H1 (cell line): ENCODE data around the gene SPAG8. TPM values are rescaled to one million over a fixed set of nuclear protein-coding genes. Genes with fewer than 3 reads are reported as not detected.
A peak's percentile ranks its signal among the peaks of the same experiment; 100 is the strongest.

ENCODE experiments used
- ASH2L ChIP-seq: fragments of 200-600, 300-600 bp; sonication (generic); IDR thresholded peaks from one replicate; pipeline ENCODE4 v1.7.1; 2017; ENCODE audit warnings: low read length
- BCL11A ChIP-seq, 2 experiments: IDR thresholded peaks; one replicate each; pipeline ENCODE4 v1.6.1; 2011; ENCODE audit warnings: low read depth in 2 of 2, low read length in 2 of 2, mild to moderate bottlenecking in 2 of 2
- CHD1 ChIP-seq: IDR thresholded peaks from 2 replicates; pipeline ENCODE4 v1.6.1; 2012; ENCODE audit warnings: low read depth, low read length, improper control_type of control experiment
- EZH2 ChIP-seq: fragments of 200-600 bp; sonication (generic); IDR thresholded peaks from 2 replicates; pipeline ENCODE4 v1.7.1; 2012; ENCODE audit warnings: low read depth, mild to moderate bottlenecking, moderate library complexity, low read length, inconsistent platforms; ENCODE audit not compliant: severe bottlenecking
- FOSL1 ChIP-seq: IDR thresholded peaks from 2 replicates; pipeline ENCODE4 v1.6.1; 2011; ENCODE audit warnings: mild to moderate bottlenecking, low read depth, low read length, moderate library complexity; ENCODE audit not compliant: insufficient read depth
- HDAC2 ChIP-seq, 2 experiments: fragments of 300-600 bp in 1 of 2; sonication (generic) in 1 of 2; IDR thresholded peaks; 2 replicates each; pipeline ENCODE4 v1.6.1; 2011 to 2012; ENCODE audit warnings: low read depth in 2 of 2, low read length in 2 of 2, mild to moderate bottlenecking in 2 of 2, moderate library complexity in 2 of 2, borderline replicate concordance in 1 of 2, inconsistent platforms in 1 of 2
- NRF1 ChIP-seq: IDR thresholded peaks from 2 replicates; pipeline ENCODE4 v1.6.1; 2011; ENCODE audit warnings: mild to moderate bottlenecking, low read depth, low read length, improper control_type of control experiment
- PHF8 ChIP-seq: fragments of 200-600 bp; sonication (generic); conservative IDR thresholded peaks from 2 replicates; pipeline ENCODE4 v1.7.1; 2012; ENCODE audit warnings: low read depth, mild to moderate bottlenecking, inconsistent platforms, low read length, moderate library complexity
- POLR2A ChIP-seq, 2 experiments: IDR thresholded peaks; 1 replicate in 1 of 2; 2 replicates in 1 of 2; pipeline ENCODE4 v1.6.1; 2011; ENCODE audit warnings: low read depth in 2 of 2, low read length in 2 of 2, mild to moderate bottlenecking in 2 of 2; ENCODE audit errors: control extremely low read depth in 1 of 2
- RBBP5 ChIP-seq: IDR thresholded peaks from 2 replicates; pipeline ENCODE4 v1.7.1; 2012; ENCODE audit warnings: low read depth, mild to moderate bottlenecking, inconsistent platforms, low read length, moderate library complexity, borderline replicate concordance
- SP2 ChIP-seq: IDR thresholded peaks from 2 replicates; pipeline ENCODE4 v1.6.1; 2012; ENCODE audit warnings: mild to moderate bottlenecking, low read length, inconsistent platforms
- SRF ChIP-seq: IDR thresholded peaks from 2 replicates; pipeline ENCODE4 v1.6.1; 2011; ENCODE audit warnings: mild to moderate bottlenecking, low read depth, low read length, moderate library complexity
- TAF1 ChIP-seq: IDR thresholded peaks from 2 replicates; pipeline ENCODE4 v1.6.1; 2011; ENCODE audit warnings: mild to moderate bottlenecking, low read depth, low read length
- TBP ChIP-seq: IDR thresholded peaks from 2 replicates; pipeline ENCODE4 v1.6.1; 2011; ENCODE audit warnings: low read depth, low read length, improper control_type of control experiment
- YY1 ChIP-seq: IDR thresholded peaks from 2 replicates; pipeline ENCODE4 v1.6.1; 2011; ENCODE audit warnings: low read depth, mild to moderate bottlenecking, low read length
- polyA plus RNA-seq, 7 experiments: library from polyadenylated mRNA; depleted of rRNA in 3 of 7; stranded (reverse) in 5 of 7; unstranded in 2 of 7; fragments of >200 nt in 5 of 7; fragments of 200-250 nt in 2 of 7; gene quantifications; 1 replicate in 5 of 7; 2 replicates in 1 of 7; 4 replicates in 1 of 7; pipeline versions ENCODE4 v1.2.1 to v1.2.3, GENCODE V29; 2011 to 2013; ENCODE audit warnings: missing spikeins in 2 of 7, mixed read lengths in 2 of 7
- total RNA-seq: library from RNA; stranded (reverse); fragmentation: NEBNext Ultra II Directional; extraction: Animal tissue kit (Norgen Biotek cat#: 25700); gene quantifications from 2 replicates; pipeline ENCODE4 v1.2.1, GENCODE V29; 2021
- TF ChIP-seq, protein P1 (sequence below), 3 experiments: IDR thresholded peaks; 1 replicate in 2 of 3; 2 replicates in 1 of 3; pipeline versions ENCODE4 v1.5.1 to v1.6.1; 2011; ENCODE audit warnings: low read length in 3 of 3, mild to moderate bottlenecking in 3 of 3, inconsistent platforms in 2 of 3, low read depth in 1 of 3, moderate library complexity in 1 of 3; ENCODE audit not compliant: insufficient read depth in 1 of 3; ENCODE audit errors: control extremely low read depth in 1 of 3

SPAG8 gene
- total and polyA plus RNA-seq, 2 of the 8 experiments (the other 6 are each of a cell fraction or from before 2014, with no cell fraction given): 0.37 to 0.44 TPM

DNA sequence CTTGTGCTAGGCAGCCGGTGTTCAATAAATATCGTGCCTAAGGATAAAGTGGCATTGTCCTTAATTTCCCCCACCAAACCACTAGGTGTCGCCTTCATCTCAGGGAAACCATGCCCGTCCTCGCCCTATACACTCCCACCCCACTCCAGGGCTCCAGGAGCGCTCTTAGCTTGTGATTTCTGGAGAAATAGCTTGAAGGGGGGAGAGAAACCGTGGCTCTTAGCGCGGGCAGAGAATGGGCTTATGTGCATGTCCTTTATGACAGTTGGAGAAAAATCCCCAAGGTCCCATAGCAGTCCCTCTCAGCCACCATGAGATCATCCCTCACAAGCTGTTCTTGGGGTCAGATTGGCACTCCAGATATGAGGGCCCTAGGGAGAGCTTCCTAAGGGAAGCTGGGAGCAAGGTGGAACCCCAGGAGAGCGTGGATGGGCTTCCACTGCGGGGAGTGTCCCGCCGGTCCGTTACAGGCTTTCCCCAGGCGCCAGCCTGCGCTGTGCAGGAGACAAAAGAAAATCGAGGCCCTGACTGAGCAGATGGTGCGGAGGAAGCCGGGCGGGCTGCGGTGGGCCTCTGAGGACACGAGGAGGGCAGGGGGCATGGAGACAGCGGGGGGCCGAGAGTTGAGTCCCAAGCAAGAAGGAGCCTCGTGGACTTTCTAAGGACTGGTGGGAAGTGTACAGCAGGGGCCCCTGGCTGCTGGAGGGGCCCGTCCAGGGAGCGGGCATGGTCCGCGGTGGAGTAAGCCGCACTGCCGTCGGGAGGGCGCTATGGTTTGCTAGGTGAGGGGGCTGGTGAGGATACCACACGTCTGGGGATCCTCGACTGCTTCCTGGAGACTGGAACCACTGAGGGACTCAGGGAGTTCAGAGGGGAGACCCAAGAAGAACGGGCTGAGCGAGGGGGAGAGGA is 21.4 kb downstream of the SPAG8 start (continued):
- 0 out of 4 replicates have a peak, but pooled peaks of 1 of the 2 experiments have one; percentile 19 for TF ChIP-seq HDAC2 (IDR thresholded peaks at IDR 0.05; ENCODE audit: borderline replicate concordance in 1 of 2, low read depth in 2 of 2, low read length in 2 of 2)
- TF ChIP-seq, protein P1, sequence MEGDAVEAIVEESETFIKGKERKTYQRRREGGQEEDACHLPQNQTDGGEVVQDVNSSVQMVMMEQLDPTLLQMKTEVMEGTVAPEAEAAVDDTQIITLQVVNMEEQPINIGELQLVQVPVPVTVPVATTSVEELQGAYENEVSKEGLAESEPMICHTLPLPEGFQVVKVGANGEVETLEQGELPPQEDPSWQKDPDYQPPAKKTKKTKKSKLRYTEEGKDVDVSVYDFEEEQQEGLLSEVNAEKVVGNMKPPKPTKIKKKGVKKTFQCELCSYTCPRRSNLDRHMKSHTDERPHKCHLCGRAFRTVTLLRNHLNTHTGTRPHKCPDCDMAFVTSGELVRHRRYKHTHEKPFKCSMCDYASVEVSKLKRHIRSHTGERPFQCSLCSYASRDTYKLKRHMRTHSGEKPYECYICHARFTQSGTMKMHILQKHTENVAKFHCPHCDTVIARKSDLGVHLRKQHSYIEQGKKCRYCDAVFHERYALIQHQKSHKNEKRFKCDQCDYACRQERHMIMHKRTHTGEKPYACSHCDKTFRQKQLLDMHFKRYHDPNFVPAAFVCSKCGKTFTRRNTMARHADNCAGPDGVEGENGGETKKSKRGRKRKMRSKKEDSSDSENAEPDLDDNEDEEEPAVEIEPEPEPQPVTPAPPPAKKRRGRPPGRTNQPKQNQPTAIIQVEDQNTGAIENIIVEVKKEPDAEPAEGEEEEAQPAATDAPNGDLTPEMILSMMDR (IDR thresholded peaks at IDR 0.05; ENCODE audit: control extremely low read depth in 1 of 3, insufficient read depth in 1 of 3, low read depth in 1 of 3, low read length in 3 of 3): peak; percentile 79 to 92 (median 90)
- 0 out of 2 replicates have a peak, but pooled peaks have one; percentile 34 for TF ChIP-seq PHF8
- TF ChIP-seq RBBP5: no peak
- TF ChIP-seq POLR2A (IDR thresholded peaks at IDR 0.05; ENCODE audit: control extremely low read depth in 1 of 2, low read depth in 2 of 2, low read length in 2 of 2): no peak
- TF ChIP-seq ASH2L: peak; percentile 18
- TF ChIP-seq EZH2: peak; percentile 32
- no peak for TF ChIP-seq CHD1
- TF ChIP-seq TAF1: 0 out of 2 replicates have a peak, but pooled peaks have one; percentile 23
- no peak for TF ChIP-seq SRF
- no peak for TF ChIP-seq BCL11A (IDR thresholded peaks at IDR 0.05; ENCODE audit: low read depth in 2 of 2, low read length in 2 of 2)
- TF ChIP-seq TBP: 0 out of 2 replicates have a peak, but pooled peaks have one; percentile 22
- no peak for TF ChIP-seq NRF1
- TF ChIP-seq SP2: no peak
- TF ChIP-seq YY1: peak; percentile 33; the same call in 1 of the 2 replicates
- no peak for TF ChIP-seq FOSL1
